Progenitor cell of endocrine pancreas (in vitro differentiated cells): ENCODE measurements around the gene DPY19L1. TPM values are rescaled to one million over a fixed set of nuclear protein-coding genes. Genes with fewer than 3 reads are reported as not detected.

Experiments used
- DNase-seq: peaks from one replicate; pipeline ENCODE4 v3.0.0; 2021; ENCODE audit warnings: low spot score; ENCODE audit not compliant: unreplicated experiment
- H3K27ac Mint-ChIP-seq: 2 replicates; pipeline ENCODE4 v1.8.0; 2021; ENCODE audit warnings: mild to moderate bottlenecking, moderate library complexity, mixed read lengths
- H3K27me3 Mint-ChIP-seq: 2 replicates; pipeline ENCODE4 v1.8.0; 2021; ENCODE audit warnings: mixed read lengths
- H3K36me3 Mint-ChIP-seq: 2 replicates; pipeline ENCODE4 v1.8.0; 2022; ENCODE audit warnings: mixed read lengths; ENCODE audit not compliant: insufficient read depth
- H3K4me1 Mint-ChIP-seq: 2 replicates; pipeline ENCODE4 v1.8.0; 2021; ENCODE audit warnings: low read depth, mixed read lengths
- H3K4me3 Mint-ChIP-seq: 2 replicates; pipeline ENCODE4 v1.8.0; 2021; ENCODE audit warnings: low read depth, mild to moderate bottlenecking, moderate library complexity, mixed read lengths
- H3K9me3 Mint-ChIP-seq: 2 replicates; pipeline ENCODE4 v1.8.0; 2021; ENCODE audit warnings: low read depth, mixed read lengths
- CTCF ChIP-seq: fragments of 200-600 bp; sonication (generic); IDR thresholded peaks from one replicate; pipeline ENCODE4 v1.5.0; 2021; ENCODE audit warnings: antibody characterized with exemption, mild to moderate bottlenecking; ENCODE audit not compliant: unreplicated experiment
- total RNA-seq: library from RNA; stranded (reverse); gene quantifications from 2 replicates; pipeline ENCODE4 v1.2.1, GENCODE V29; 2021

DPY19L1 gene
- total RNA-seq, 1 donor from 2014 or later = 31.6 TPM

GRCh38 chr7:35024298-35024697 is 13.0 kb downstream of the DPY19L1 start:
- Mint-ChIP-seq H3K4me1 (peaks cover 4% of the 10 kb centered on the region), H3K27ac (no peak overlapping the region)

GRCh38 chr7:35022725-35023124 is 14.6 kb downstream of the DPY19L1 start:
- Mint-ChIP-seq H3K4me3 (no peak overlapping the region), H3K27ac (no peak overlapping the region), H3K4me1 (peaks cover 4% of the 10 kb centered on the region), H3K27me3 (no peaks in the 10 kb centered on the region), H3K9me3 (no peaks in the 10 kb centered on the region), H3K36me3 (no peaks in the 10 kb centered on the region)
- DNase-seq = no peak
- TF ChIP-seq CTCF = no peak

More at GRCh38 chr7:35024298-35024697, 13.0 kb downstream of the DPY19L1 start:
- no peak for TF ChIP-seq CTCF
- Mint-ChIP-seq H3K27me3 (no peaks in the 10 kb centered on the region), H3K36me3 (no peaks in the 10 kb centered on the region), H3K4me3 (no peak overlapping the region), H3K9me3 (no peaks in the 10 kb centered on the region)
- DNase-seq = no peak

- no peak overlapping the region for H3K4me3 Mint-ChIP-seq
- DNase-seq = no peak
- no peak overlapping the region for H3K27ac Mint-ChIP-seq
- H3K36me3 Mint-ChIP-seq = no peaks in the 10 kb centered on the region
- no peaks in the 10 kb centered on the region for H3K9me3 Mint-ChIP-seq
- peaks cover 4% of the 10 kb centered on the region for H3K4me1 Mint-ChIP-seq
- TF ChIP-seq CTCF = no peak
- no peaks in the 10 kb centered on the region for H3K27me3 Mint-ChIP-seq
These were observed 15.8 kb downstream of the DPY19L1 start for GRCh38 chr7:35021445-35021844.

GRCh38 chr7:35019801-35020200 is 17.5 kb downstream of the DPY19L1 start:
- no peak for TF ChIP-seq CTCF
- peaks cover 3% of the 10 kb centered on the region for H3K4me1 Mint-ChIP-seq
- no peak for DNase-seq
- H3K4me3 Mint-ChIP-seq = no peak overlapping the region
- H3K36me3 Mint-ChIP-seq = peaks cover 5% of the 10 kb centered on the region
- H3K27ac Mint-ChIP-seq = no peak overlapping the region
- H3K27me3 Mint-ChIP-seq = no peaks in the 10 kb centered on the region
- H3K9me3 Mint-ChIP-seq = no peaks in the 10 kb centered on the region

- Mint-ChIP-seq H3K4me1 (peaks cover 3% of the 10 kb centered on the region), H3K27me3 (no peaks in the 10 kb centered on the region), H3K9me3 (no peaks in the 10 kb centered on the region), H3K27ac (no peak overlapping the region), H3K4me3 (no peak overlapping the region), H3K36me3 (peaks cover 5% of the 10 kb centered on the region)
- no peak for TF ChIP-seq CTCF
- no peak for DNase-seq
These were observed 18.0 kb downstream of the DPY19L1 start for GRCh38 chr7:35019179-35019729.
